IPS DF 4.7 (cell line): ENCODE data around the gene UNK.

Experiments used
- DNase-seq: peaks from one replicate; pipeline ENCODE4 v3.0.0-alpha.2; 2013; ENCODE audit warnings: low spot score; ENCODE audit errors: extremely low read depth

Gene UNK

DNA sequence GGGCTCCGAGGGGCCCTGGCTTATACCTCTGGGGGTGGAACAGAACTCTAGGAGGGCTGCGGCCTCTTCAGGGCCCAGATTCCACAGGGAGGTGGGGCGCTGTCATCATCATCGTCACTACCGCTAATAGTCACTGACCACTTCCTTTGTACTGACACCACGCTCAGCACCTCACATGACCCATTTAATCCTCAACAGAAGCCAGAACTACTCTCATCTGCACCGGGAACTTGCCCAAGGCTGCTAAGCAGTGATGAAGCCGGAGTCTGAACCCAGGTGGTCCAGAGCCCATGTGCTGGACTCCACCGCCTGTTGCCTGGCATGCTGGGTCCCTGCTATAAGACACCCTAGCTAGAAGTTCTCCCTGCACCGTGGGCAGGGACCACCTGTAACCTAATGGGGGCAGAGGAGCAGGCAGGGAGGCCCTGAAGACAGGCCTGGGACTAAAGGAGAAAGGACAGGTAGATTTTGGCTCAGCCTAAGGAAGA lies 47.6 kb downstream of the UNK start:
- no peak for DNase-seq

DNA sequence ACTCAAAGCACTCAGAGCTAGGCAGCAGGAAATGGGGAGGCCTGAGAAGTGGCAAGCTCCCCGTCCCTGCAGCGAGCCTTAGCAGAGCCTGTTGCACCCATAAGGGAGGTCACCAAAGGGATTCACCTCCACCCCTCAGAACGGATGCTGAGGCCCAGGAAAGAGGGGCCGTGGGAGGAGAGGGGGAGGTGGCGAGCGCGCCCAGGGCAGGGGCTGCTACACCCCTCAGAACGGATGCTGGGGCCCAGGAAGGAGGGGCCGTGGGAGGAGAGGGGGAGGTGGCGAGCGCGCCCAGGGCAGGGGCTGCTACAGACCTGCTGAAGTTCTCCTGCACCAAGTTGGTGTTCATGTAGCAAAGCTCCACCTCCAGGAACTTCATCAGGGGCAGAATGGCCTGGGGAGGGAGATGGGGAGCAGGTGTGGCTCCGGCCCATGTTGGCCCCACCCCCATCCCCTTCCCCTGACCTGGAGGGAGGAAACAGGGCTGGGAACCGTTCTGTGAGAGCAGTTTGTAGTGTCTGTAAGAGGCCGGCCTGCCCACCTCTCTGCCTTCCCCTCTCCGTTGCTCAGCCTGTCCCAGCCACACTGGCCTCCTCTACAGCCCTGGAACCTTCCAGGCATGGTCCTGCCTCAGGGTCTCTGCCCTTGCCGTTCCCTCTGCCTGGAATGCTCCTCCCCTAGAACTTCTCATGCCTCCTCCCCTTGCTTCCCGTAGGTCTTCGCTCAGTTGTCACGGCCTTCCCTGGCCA lies 48.2 kb downstream of the UNK start:
- DNase-seq, result no peak

DNA sequence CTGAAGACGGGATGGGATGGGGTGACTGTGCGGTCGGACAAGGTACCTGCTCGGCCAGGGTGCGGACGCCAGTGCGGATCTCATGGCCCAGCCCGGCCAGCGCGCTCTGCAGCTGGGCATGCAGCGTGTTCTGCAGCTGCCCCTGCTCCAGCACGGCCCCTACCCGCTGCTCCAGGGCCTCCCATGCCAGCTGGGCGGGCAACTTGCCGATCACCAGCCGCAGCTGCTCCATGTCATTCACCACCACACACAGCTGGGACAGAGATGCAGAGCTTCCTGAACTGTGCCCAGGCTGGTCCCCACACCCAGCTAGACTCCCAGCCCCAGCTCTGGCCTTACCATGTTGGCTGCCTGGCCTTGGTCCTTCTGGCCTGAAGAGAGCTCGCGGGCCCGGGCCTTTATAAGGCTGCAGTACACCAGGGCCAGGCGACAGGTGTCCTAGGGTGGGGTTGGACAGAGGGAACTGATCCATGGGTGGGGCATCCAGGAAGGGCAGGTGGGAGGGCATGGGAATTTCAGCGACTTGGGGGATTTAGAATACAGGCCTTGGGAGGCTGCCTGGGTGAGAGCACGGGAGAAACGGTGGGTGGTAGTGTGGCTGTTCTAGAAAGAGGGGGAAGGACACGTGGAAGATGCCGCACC lies 49.8 kb downstream of the UNK start:
- DNase-seq, result no peak

DNA sequence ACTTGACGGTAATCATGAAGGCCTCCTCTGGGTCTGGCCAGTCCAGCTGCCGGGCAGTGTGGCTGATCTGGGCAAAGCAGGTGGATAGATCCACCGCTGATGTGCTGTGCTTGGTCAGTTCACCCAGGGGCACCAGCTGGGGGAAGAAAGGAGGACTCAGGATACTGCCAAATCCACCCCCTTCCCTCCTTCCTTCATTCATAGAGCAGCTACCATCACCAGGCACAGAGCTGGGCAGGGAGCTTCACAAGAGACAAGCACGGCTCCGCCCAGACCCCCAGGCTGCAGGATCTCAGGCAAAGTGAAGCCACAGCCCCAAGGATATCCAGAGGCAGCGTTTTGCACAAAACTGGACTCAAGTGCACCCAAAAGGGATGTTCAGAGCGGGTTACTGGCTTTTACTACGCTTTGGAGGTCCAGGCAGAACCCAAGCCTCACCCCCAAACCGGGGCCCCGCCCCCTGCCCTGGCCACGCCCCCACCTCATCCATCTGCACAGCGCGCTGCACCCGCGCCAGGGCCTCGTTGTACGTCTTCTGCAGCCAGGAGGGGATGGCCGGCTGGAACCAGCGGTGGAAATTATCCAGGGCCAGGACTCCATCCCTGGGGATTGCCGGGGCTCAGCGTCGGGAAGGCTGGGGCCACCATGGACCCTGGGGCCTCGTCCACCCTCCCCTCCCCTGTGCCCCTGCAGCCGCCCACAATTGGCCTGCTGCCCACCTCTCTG lies 50.5 kb downstream of the UNK start:
- no peak for DNase-seq

DNA sequence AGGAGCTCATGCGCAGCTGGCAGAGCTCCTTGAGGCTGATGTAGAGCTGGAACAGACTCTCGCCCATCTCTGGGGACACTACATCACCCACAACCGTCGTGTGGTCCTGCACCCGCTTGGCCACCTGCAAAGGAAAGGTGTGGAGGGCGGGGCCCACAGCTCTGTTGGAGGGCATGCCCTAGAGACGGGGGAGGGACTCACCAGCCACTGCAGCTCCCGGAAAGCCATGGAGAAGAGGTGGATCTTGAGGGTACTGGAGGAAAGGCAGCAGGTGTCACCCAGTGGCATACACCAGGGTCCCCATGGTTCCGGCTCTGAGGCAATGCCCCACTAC lies 51.0 kb downstream of the UNK start:
- no peak for DNase-seq

DNA sequence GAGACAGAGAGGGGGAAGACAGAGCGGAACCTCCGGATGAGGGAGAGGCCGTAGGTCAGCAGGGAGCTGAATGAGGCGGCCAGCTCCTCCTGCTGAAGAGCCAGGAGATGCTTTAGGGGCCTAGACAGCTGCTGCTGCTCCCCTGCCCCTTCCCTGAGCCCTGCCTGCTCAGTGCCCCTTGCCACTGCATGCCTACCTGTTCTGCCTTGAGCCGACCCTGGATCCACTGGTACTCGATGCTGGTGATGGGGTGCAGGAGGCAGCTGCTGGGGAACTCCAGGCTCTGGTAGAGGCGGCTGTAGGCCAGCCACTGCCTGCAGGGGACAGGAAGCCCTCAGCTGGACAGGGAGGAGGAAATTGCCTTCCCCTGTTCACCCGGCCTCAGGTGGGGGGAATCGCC lies 52.0 kb downstream of the UNK start:
- DNase-seq, result no peak

DNA sequence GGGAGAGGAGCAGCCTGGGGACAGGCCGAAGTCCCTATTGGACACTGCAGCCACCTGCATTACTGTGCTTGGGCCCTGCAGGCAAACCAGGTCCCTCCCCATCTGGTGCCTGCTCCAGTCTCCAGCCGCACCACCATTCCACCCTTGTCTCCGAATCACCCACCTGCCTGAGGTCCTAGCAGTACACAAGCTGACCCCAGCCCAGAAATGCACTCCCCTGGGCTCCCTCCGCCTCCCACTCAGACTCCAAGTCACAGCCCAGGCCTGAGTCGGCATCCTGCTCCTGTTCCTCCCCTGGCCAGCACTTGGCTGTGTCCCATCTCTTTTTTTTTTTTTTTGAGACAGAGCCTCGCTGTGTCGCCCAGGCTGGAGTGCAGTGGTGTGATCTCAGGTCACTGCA lies 53.3 kb downstream of the UNK start:
- DNase-seq, result no peak

DNA sequence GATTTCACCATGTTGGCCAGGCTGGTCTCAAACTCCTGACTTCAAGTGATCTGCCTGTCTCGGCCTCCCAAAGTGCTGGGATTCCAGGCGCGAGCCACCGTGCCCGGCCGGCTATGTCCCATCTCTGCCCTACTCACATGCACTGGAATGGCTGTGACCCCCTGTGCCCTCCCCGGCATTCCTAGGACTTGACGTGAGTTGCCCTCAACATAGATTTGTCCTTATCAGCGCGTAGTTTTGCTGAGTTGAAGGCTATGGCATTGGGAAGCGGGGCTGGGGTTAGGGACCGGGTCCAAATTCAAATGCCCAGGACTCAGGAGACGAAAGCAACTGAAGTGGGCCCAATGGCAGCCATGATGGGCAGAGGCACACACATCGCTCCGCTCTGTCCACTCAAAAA lies 53.8 kb downstream of the UNK start:
- DNase-seq, result no peak

DNA sequence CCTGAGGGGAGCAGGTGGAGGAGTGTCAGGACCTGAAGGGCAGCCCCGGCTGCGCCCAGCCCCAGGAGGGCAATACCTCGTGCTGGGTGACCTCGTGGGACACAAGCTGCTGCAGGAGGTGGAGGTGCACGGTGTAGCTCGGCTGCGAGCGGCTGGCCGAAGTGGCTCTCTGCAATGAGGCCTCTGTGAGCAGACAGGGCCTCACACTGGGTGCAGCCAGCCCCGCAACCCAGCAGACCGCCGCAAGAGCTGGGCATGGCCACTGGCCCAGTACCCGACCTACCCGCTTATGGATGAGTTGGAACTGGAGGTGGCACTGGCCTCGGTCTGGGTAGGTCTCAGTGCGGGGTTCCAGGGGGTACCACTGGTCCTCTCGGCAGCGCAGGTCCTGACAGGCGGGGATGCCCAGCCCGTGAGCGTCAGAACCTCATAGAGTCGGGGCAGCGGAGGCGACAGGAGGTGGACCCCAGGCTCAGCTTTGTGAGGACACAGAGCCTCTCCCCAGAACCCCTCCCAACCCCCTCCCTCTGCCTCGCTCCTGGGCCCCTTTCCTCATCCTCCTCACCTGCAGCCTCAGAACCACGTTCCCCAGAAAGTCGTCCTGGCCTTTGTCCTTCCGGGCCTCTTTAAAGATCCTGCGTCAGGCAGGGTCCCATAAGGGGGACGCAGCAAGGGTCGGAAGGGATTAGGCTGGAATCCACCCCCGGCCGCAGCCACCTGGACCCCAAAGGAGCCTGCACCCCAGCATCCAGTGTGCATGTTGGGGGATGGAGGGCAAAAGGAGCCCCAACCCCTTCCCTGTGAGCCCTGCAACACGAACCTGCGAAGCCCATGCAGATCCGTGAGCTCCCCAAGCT lies 55.6 kb downstream of the UNK start:
- DNase-seq, result no peak

DNA sequence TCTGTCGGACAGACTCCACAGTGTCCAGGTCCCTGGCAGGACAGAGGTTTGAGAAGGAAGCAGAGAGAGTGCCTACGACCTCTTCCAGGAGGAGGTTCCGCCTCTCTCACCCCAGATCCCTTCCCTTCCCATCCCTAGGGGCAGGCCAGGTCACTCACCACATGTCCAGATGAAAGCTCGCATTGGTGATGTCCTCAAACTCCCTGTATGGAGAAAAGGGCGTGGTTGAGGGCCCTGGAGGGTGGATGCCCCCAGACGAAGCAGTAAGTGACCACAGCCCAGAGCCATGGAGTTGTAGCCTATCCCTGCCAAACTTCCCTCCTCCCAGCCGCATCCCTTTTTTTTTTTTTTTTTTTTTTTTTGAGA lies 56.2 kb downstream of the UNK start:
- DNase-seq, result no peak

DNA sequence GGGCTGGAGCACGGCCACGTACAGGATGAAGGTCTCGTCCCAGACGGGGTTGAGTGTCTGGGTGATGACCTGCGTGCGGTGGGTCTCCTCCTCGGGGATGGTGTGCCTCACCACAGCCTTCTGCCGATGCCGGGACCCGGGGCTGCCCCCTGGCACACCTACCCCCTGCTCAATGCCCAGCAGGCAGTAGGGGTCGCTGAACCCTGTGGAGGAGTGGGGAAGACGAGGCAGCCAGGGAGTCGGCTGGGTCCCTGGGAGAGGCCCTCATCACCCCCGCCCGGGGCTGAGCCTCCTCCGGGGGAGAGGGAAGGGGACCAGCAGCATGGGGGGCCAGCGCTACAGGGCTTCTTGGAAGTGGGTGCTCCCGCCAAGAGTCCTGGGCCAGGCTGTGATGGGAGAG lies 57.8 kb downstream of the UNK start:
- no peak for DNase-seq

DNA sequence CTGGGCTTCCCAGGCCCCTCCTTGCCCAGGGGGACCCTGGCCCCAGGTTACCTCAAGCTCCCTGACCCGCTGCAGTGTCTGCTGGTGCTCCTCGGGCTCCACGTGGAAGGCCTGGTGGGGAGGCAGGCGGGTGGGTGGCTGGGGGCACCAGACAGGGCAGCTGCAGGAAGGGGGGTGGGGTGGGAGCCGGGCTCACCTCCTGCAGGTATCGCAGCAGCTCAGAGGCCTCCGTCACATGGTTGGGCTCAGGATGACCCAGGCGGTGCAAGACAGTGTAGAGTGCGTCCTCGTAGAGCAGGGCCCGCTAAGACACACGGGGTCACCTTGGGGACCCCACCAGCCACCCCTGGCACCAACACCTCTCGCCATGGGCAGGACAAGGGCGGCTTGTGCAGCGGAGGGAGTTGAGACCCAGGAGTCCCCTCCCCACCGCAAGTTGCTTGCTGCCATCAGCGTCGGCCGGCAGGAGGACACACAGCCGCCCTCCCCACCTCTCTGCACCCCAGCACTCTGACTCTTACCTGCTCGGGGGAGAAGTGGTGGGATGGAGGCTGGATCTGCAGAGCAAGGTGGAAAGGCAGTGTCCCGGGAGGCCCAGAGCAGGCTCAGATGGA lies 58.5 kb downstream of the UNK start:
- DNase-seq, result no peak

DNA sequence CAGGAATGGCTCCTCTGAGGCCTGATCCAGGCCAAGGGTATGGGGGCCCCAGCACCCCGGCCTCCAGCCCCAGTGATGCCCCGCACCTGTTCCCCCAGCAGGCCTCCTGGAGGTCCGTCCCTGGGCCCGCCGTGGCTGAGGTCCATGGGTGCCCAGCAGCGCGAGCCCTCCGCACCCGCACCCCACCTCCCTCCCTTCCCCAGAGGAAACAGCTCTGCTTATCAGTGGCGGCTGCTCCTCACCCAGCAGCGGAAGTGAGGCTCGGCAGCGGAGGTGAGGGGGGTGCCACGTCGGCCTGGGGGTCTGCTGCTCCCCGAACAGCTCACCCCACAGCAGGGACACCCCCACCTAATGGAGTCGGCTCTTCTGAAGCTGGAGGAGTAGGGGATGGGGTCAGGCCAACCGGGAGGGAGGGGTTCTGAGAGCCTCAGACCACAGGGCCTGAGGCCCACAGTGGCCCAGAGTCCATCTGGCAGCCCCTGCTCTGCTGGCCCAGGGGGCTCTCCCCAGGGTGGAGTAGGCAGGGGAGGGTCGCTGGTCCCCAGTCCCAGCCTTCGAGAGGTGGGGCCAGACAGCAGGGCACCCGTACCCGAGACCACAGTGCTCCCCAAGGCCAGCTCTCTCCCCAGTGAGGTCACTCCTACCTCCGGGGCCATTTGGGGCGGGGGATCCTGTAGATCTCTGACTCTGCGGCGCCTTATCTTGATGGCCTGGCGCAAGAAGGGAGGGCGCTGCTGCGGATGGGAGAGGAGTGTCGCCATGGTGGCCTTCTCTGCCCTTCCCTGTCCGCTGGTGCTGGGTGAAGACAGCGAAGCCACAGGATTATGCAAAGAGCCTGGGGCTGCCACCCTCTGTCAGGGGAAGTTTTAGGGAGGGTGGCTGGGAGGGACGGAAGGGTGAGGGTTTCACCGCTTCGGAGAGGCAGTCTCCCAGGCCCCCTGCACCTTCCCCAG lies 59.2 kb downstream of the UNK start, which contains the start of gene UNC13D:
Gene UNC13D, minus strand, starts transcription at position 828 of the 953 bp plus-strand sequence. Its CDS starts 67 bp downstream, at position 761.
- no peak for DNase-seq

DNA sequence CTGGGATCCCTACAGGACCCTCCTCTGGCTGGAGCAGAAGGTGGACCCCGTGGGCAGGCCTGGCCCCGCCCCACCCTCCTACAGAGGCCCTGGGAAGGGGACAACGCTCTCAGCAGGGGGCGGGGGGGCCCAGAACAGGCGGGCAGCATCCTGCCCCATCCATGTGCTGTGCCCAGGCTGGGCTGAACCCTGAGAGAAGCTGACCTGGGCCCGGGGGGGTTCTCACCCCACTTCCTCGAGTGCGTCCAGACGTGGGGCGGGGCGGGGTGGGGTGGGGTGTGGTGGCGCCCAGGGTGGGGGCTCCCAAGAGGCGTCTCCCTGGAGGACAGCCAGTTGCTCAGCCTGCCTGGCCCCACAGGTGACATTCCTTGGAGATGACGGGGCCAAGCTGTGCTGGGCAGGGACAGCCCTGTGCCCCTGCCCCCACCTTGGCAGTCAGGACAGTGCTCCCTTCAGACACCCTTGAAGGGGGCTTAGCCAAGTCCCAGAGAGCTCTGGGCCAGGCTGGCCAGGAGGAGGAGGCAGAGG lies 60.0 kb downstream of the UNK start:
- DNase-seq, result no peak

DNA sequence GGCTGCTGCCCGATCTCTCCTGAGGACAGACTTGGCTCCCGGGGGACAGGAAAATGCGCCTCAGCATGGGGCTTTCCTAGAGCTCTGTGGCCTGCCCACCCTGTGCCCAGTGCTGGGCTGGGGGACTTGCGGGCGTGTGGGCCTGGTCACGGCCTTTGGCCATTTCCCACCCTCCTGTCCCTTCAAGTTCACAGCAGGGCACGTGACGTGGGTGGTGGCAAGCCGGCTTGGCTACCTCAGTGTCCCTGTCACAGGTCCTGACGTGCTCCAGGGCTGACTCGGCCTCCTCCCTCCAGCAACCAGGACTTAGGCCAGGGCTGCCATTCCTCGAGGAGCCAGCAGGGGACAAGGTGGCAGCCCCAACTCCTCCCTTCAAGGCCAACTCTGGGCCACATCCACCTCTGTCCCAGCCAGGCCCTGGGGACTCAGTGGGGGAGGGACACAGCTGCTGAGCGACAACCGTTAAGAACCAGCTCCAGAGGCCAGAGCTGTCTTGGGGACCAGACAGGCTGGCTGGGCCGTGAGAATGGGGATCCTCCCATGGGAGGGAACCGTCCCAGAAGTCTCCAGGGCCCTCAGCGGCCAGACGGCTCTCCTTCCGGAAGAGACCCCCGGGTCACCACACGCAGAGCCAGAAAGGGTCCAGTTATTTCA lies 60.6 kb downstream of the UNK start:
- no peak for DNase-seq

DNA sequence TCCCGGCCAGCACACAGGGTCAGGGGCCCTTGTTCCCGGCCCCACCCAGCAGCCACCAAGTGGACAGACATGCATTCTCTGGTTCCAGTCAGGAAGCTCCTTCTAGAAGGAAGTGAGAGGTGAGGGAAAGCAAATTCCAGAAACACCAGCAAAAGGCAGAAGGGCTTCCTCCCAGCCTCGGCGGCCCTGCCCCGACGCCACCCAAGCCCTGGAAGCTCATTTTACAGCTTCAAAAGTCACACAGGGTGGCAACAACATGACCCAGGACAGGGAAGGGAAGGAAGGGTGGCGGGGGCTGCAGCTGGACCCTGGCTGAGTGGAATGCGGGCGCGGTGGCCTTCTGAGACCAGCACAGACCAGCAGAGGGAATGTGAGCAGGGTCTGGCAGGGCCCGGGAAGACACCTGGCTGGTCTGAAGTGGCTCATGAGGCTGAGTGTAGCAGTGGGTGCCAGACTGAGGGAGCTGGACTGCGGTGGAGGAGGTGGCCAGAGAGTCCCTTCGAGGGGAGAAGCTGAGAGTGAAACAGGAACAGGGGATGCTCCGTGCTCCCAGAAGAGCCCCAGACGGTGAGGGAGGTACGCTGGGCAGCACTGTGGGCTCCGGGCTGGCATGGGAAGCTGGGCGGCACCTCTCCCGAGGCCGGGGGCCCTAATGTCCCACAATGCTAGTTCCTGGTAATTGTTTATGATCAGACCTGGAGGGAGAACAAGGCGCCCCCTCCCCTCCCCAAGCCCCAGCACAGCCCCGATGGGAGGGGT lies 61.5 kb downstream of the UNK start:
- DNase-seq, result no peak

DNA sequence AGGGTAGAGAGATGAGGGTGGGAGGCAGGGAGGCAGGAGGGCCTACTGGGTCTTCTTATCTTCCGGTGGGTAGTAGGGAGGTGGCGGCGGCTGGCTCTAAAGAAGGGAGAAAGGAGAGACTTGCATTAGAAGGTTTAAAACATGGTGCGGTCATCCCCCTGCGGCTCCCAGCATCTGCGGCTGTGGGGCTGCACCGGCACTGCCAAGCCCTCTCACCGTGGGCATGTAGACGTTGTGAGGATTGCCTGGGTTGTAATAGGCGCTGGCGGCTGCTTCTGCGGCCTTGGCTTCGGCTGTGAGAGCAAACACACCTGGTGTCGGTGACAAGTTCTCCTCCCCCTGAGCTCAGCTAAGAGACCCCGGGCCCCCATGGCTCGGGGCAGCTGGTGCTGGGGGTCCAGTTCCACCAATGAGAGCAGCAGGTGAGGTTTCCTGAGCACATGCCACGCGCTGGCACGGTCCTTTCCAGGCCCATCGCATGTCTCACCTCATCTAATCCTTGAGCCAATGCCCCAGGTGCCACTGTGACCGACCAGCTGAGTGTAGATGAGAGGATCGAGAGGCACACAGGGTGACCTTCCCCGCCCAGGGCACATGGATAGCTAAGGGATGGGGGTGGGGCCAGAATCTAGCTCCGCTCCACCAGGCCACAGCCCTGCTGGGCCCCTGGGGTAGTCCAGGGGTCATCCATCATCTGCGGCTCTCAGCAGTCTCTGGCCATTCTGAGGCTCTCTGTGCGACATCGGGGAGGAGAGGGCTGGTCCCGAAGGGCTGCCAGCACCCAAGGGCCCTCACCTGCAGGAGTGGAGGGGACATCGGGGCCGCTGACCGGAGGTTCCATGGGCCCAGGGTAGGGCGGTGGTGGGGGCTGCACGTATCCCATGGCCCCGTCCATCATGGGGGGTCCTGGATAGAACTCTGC lies 62.3 kb downstream of the UNK start:
- no peak for DNase-seq
